Measurements from ENCODE around the gene CDH4.

Gene CDH4

GRCh38 chr20:61884571-61885389 lies 632.7 kb downstream of the CDH4 start:
- Histone ChIP-seq H3K27me3 (ENCODE audit: control insufficient read depth, insufficient read depth, low read length) (no peaks in the 10 kb centered on the region), H3K9ac (ENCODE audit: low read depth, low read length) (no peak overlapping the region), H3K9me3 (replicated peaks; ENCODE audit: low read length) (no peaks in the 10 kb centered on the region)

GRCh38 chr20:61885759-61886715 lies 634.0 kb downstream of the CDH4 start:
- no peak overlapping the region for H3K4me3 ChIP-seq (ENCODE audit: low read length)
- no peaks in the 10 kb centered on the region for H3K4me1 ChIP-seq (ENCODE audit: control insufficient read depth, insufficient read depth, low read length)
- H3K9ac ChIP-seq (ENCODE audit: low read depth, low read length), result no peak overlapping the region
- no peaks in the 10 kb centered on the region for H3K27me3 ChIP-seq (ENCODE audit: control insufficient read depth, insufficient read depth, low read length)
- H3K9me3 ChIP-seq (replicated peaks; ENCODE audit: low read length), result no peaks in the 10 kb centered on the region
- no peaks in the 10 kb centered on the region for H3K36me3 ChIP-seq (ENCODE audit: insufficient read depth, low read length)
- H3K4me2 ChIP-seq (ENCODE audit: low read length), result no peak overlapping the region

More at GRCh38 chr20:61884571-61885389, 632.7 kb downstream of the CDH4 start:
- Histone ChIP-seq H3K4me3 (ENCODE audit: low read length) (no peak overlapping the region), H3K4me1 (ENCODE audit: control insufficient read depth, insufficient read depth, low read length) (no peaks in the 10 kb centered on the region), H3K4me2 (ENCODE audit: low read length) (no peak overlapping the region), H3K36me3 (ENCODE audit: insufficient read depth, low read length) (no peaks in the 10 kb centered on the region)

GRCh38 chr20:61886721-61887595 lies 634.9 kb downstream of the CDH4 start:
- H3K9me3 ChIP-seq (replicated peaks; ENCODE audit: low read length), result no peaks in the 10 kb centered on the region
- no peak overlapping the region for H3K4me2 ChIP-seq (ENCODE audit: low read length)
- H3K9ac ChIP-seq (ENCODE audit: low read depth, low read length), result no peak overlapping the region
- H3K4me3 ChIP-seq (ENCODE audit: low read length), result no peak overlapping the region
- no peaks in the 10 kb centered on the region for H3K36me3 ChIP-seq (ENCODE audit: insufficient read depth, low read length)
- no peaks in the 10 kb centered on the region for H3K4me1 ChIP-seq (ENCODE audit: control insufficient read depth, insufficient read depth, low read length)
- no peaks in the 10 kb centered on the region for H3K27me3 ChIP-seq (ENCODE audit: control insufficient read depth, insufficient read depth, low read length)

GRCh38 chr20:61887596-61888093 lies 635.6 kb downstream of the CDH4 start:
- Histone ChIP-seq H3K4me1 (ENCODE audit: control insufficient read depth, insufficient read depth, low read length) (no peaks in the 10 kb centered on the region), H3K27me3 (ENCODE audit: control insufficient read depth, insufficient read depth, low read length) (no peaks in the 10 kb centered on the region), H3K36me3 (ENCODE audit: insufficient read depth, low read length) (no peaks in the 10 kb centered on the region)

GRCh38 chr20:61888101-61888865 lies 636.2 kb downstream of the CDH4 start:
- H3K4me2 ChIP-seq (ENCODE audit: low read length), result no peak overlapping the region
- H3K4me3 ChIP-seq (ENCODE audit: low read length), result no peak overlapping the region
- no peaks in the 10 kb centered on the region for H3K9me3 ChIP-seq (replicated peaks; ENCODE audit: low read length)
- no peaks in the 10 kb centered on the region for H3K4me1 ChIP-seq (ENCODE audit: control insufficient read depth, insufficient read depth, low read length)
- H3K36me3 ChIP-seq (ENCODE audit: insufficient read depth, low read length), result no peaks in the 10 kb centered on the region
- H3K27me3 ChIP-seq (ENCODE audit: control insufficient read depth, insufficient read depth, low read length), result no peaks in the 10 kb centered on the region
- H3K9ac ChIP-seq (ENCODE audit: low read depth, low read length), result no peak overlapping the region

More at GRCh38 chr20:61887596-61888093, 635.6 kb downstream of the CDH4 start:
- Histone ChIP-seq H3K9me3 (replicated peaks; ENCODE audit: low read length) (no peaks in the 10 kb centered on the region), H3K4me3 (ENCODE audit: low read length) (no peak overlapping the region), H3K4me2 (ENCODE audit: low read length) (no peak overlapping the region), H3K9ac (ENCODE audit: low read depth, low read length) (no peak overlapping the region)

GRCh38 chr20:61889659-61890058 lies 637.6 kb downstream of the CDH4 start:
- H3K9ac ChIP-seq (ENCODE audit: low read depth, low read length), result no peak overlapping the region
- no peaks in the 10 kb centered on the region for H3K27me3 ChIP-seq (ENCODE audit: control insufficient read depth, insufficient read depth, low read length)
- H3K4me2 ChIP-seq (ENCODE audit: low read length), result no peak overlapping the region
- no peaks in the 10 kb centered on the region for H3K36me3 ChIP-seq (ENCODE audit: insufficient read depth, low read length)
- no peak overlapping the region for H3K4me3 ChIP-seq (ENCODE audit: low read length)
- no peaks in the 10 kb centered on the region for H3K9me3 ChIP-seq (replicated peaks; ENCODE audit: low read length)
- H3K4me1 ChIP-seq (ENCODE audit: control insufficient read depth, insufficient read depth, low read length), result no peaks in the 10 kb centered on the region

GRCh38 chr20:61890210-61890609 lies 638.1 kb downstream of the CDH4 start:
- Histone ChIP-seq H3K4me2 (ENCODE audit: low read length) (no peak overlapping the region), H3K36me3 (ENCODE audit: insufficient read depth, low read length) (peaks cover 3% of the 10 kb centered on the region), H3K27me3 (ENCODE audit: control insufficient read depth, insufficient read depth, low read length) (no peaks in the 10 kb centered on the region), H3K4me3 (ENCODE audit: low read length) (no peak overlapping the region), H3K9me3 (replicated peaks; ENCODE audit: low read length) (no peaks in the 10 kb centered on the region), H3K9ac (ENCODE audit: low read depth, low read length) (no peak overlapping the region), H3K4me1 (ENCODE audit: control insufficient read depth, insufficient read depth, low read length) (no peaks in the 10 kb centered on the region)

GRCh38 chr20:61891476-61891875 lies 639.4 kb downstream of the CDH4 start:
- H3K9me3 ChIP-seq (replicated peaks; ENCODE audit: low read length), result no peaks in the 10 kb centered on the region
- peaks cover 3% of the 10 kb centered on the region for H3K36me3 ChIP-seq (ENCODE audit: insufficient read depth, low read length)
- H3K4me3 ChIP-seq (ENCODE audit: low read length), result no peak overlapping the region
- H3K4me2 ChIP-seq (ENCODE audit: low read length), result no peak overlapping the region
- no peak overlapping the region for H3K9ac ChIP-seq (ENCODE audit: low read depth, low read length)
- H3K27me3 ChIP-seq (ENCODE audit: control insufficient read depth, insufficient read depth, low read length), result no peaks in the 10 kb centered on the region
- H3K4me1 ChIP-seq (ENCODE audit: control insufficient read depth, insufficient read depth, low read length), result no peaks in the 10 kb centered on the region

GRCh38 chr20:61891916-61892649 lies 640.0 kb downstream of the CDH4 start:
- H3K4me1 ChIP-seq (ENCODE audit: control insufficient read depth, insufficient read depth, low read length), result no peaks in the 10 kb centered on the region

GRCh38 chr20:61895016-61895415 lies 643.0 kb downstream of the CDH4 start:
- H3K27me3 ChIP-seq (ENCODE audit: control insufficient read depth, insufficient read depth, low read length), result no peaks in the 10 kb centered on the region
- no peaks in the 10 kb centered on the region for H3K4me1 ChIP-seq (ENCODE audit: control insufficient read depth, insufficient read depth, low read length)
- H3K9me3 ChIP-seq (replicated peaks; ENCODE audit: low read length), result no peaks in the 10 kb centered on the region
- H3K9ac ChIP-seq (ENCODE audit: low read depth, low read length), result no peak overlapping the region
- peaks cover 8% of the 10 kb centered on the region for H3K36me3 ChIP-seq (ENCODE audit: insufficient read depth, low read length)
- H3K4me2 ChIP-seq (ENCODE audit: low read length), result no peak overlapping the region
- no peak overlapping the region for H3K4me3 ChIP-seq (ENCODE audit: low read length)

More at GRCh38 chr20:61891916-61892649, 640.0 kb downstream of the CDH4 start:
- Histone ChIP-seq H3K4me2 (ENCODE audit: low read length) (no peak overlapping the region), H3K9me3 (replicated peaks; ENCODE audit: low read length) (no peaks in the 10 kb centered on the region), H3K36me3 (ENCODE audit: insufficient read depth, low read length) (peaks cover 7% of the 10 kb centered on the region), H3K4me3 (ENCODE audit: low read length) (no peak overlapping the region), H3K9ac (ENCODE audit: low read depth, low read length) (no peak overlapping the region), H3K27me3 (ENCODE audit: control insufficient read depth, insufficient read depth, low read length) (no peaks in the 10 kb centered on the region)
